NB4 (cell line): ENCODE results near the gene ZZZ3.

ENCODE experiments used
- POLR2A ChIP-seq: IDR thresholded peaks from 2 replicates; pipeline ENCODE4 v1.6.1; 2011; ENCODE audit warnings: mild to moderate bottlenecking; ENCODE audit not compliant: insufficient read length; ENCODE audit errors: extremely low read depth
- TF ChIP-seq, protein P1 (sequence below): IDR thresholded peaks from one replicate; pipeline ENCODE4 v1.5.1; 2012; ENCODE audit warnings: low read depth, low read length
- TF ChIP-seq, protein P2 (sequence below): IDR thresholded peaks from 2 replicates; pipeline ENCODE4 v1.6.1; 2011; ENCODE audit warnings: low read depth, low read length

DNA sequence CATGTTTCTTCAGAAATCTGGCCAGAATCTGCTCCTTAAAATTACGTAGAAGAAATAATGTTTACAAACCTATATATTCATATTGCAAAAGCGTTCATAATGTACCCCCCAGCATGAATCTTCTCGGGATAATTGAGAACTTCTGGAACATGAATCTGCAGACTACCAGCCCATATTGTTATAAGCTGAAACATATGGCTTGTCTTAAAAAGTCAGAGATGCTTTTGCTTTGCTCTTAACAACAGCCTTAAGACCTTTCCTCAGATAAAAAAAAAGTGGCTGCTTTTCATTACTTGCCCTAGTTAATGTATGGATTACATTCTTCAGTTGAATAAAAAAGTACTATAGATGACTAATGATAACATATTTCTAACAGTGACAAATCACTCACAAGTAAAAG lies 15.0 kb upstream of the ZZZ3 start:
- TF ChIP-seq, protein P1, sequence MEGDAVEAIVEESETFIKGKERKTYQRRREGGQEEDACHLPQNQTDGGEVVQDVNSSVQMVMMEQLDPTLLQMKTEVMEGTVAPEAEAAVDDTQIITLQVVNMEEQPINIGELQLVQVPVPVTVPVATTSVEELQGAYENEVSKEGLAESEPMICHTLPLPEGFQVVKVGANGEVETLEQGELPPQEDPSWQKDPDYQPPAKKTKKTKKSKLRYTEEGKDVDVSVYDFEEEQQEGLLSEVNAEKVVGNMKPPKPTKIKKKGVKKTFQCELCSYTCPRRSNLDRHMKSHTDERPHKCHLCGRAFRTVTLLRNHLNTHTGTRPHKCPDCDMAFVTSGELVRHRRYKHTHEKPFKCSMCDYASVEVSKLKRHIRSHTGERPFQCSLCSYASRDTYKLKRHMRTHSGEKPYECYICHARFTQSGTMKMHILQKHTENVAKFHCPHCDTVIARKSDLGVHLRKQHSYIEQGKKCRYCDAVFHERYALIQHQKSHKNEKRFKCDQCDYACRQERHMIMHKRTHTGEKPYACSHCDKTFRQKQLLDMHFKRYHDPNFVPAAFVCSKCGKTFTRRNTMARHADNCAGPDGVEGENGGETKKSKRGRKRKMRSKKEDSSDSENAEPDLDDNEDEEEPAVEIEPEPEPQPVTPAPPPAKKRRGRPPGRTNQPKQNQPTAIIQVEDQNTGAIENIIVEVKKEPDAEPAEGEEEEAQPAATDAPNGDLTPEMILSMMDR, result no peak
- TF ChIP-seq, protein P2, sequence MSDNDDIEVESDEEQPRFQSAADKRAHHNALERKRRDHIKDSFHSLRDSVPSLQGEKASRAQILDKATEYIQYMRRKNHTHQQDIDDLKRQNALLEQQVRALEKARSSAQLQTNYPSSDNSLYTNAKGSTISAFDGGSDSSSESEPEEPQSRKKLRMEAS, result no peak
- TF ChIP-seq POLR2A, result no peak
